ENCODE measurements around the gene CPA4.

The CPA4 gene

GRCh38 chr7:130256704-130257103 lies 36.3 kb upstream of the CPA4 start:
- Histone ChIP-seq H3K27me3 (ENCODE audit: insufficient read depth, poor library complexity, severe bottlenecking) (no peaks in the 10 kb centered on the region), H3K4me3 (replicated peaks; ENCODE audit: insufficient read depth, low read length) (no peak overlapping the region), H3K27ac (replicated peaks) (no peak overlapping the region)
- no peak for DNase-seq (ENCODE audit: low read depth in 1 of 2, low spot score in 1 of 2)
- TF ChIP-seq SPI1 (IDR thresholded peaks at IDR 0.05; ENCODE audit: borderline replicate concordance, low read depth) (no peak), CTCF (IDR thresholded peaks at IDR 0.05; ENCODE audit: insufficient read depth, low read length) (no peak), POLR2AphosphoS5 (IDR thresholded peaks at IDR 0.05; ENCODE audit: low read depth) (no peak), REST (IDR thresholded peaks at IDR 0.05; ENCODE audit: insufficient replicate concordance, low read depth) (no peak), GABPA (IDR thresholded peaks at IDR 0.05; ENCODE audit: low read depth) (no peak)

- H3K4me3 ChIP-seq (replicated peaks; ENCODE audit: insufficient read depth, low read length), result no peak overlapping the region
- no peak for TF ChIP-seq POLR2AphosphoS5 (IDR thresholded peaks at IDR 0.05; ENCODE audit: low read depth)
- no peak for TF ChIP-seq CTCF (IDR thresholded peaks at IDR 0.05; ENCODE audit: insufficient read depth, low read length)
- TF ChIP-seq REST (IDR thresholded peaks at IDR 0.05; ENCODE audit: insufficient replicate concordance, low read depth), result no peak
- TF ChIP-seq SPI1 (IDR thresholded peaks at IDR 0.05; ENCODE audit: borderline replicate concordance, low read depth), result no peak
- TF ChIP-seq GABPA (IDR thresholded peaks at IDR 0.05; ENCODE audit: low read depth), result no peak
- no peak overlapping the region for H3K27ac ChIP-seq (replicated peaks)
- DNase-seq (ENCODE audit: low read depth in 1 of 2, low spot score in 1 of 2), result no peak
- H3K27me3 ChIP-seq (ENCODE audit: insufficient read depth, poor library complexity, severe bottlenecking), result no peaks in the 10 kb centered on the region
These were observed 34.4 kb upstream of the CPA4 start for GRCh38 chr7:130258494-130259078.

GRCh38 chr7:130262448-130262847 lies 30.5 kb upstream of the CPA4 start:
- Histone ChIP-seq H3K27ac (replicated peaks) (no peak overlapping the region), H3K4me3 (replicated peaks; ENCODE audit: insufficient read depth, low read length) (no peak overlapping the region), H3K27me3 (ENCODE audit: insufficient read depth, poor library complexity, severe bottlenecking) (no peaks in the 10 kb centered on the region)
- TF ChIP-seq GABPA (IDR thresholded peaks at IDR 0.05; ENCODE audit: low read depth) (no peak), SPI1 (IDR thresholded peaks at IDR 0.05; ENCODE audit: borderline replicate concordance, low read depth) (no peak), REST (IDR thresholded peaks at IDR 0.05; ENCODE audit: insufficient replicate concordance, low read depth) (no peak), CTCF (IDR thresholded peaks at IDR 0.05; ENCODE audit: insufficient read depth, low read length) (no peak), POLR2AphosphoS5 (IDR thresholded peaks at IDR 0.05; ENCODE audit: low read depth) (no peak)
- no peak for DNase-seq (ENCODE audit: low read depth in 1 of 2, low spot score in 1 of 2)
